Astrocyte (in vitro differentiated cells and primary cell): ENCODE data around the gene HKDC1. TPM values are rescaled to one million over a fixed set of nuclear protein-coding genes. Genes with fewer than 3 reads are reported as not detected.

ENCODE experiments used
- DNase-seq: peaks from one replicate; pipeline ENCODE4 v3.0.0-alpha.2; 2010; ENCODE audit warnings: low read depth
- FAIRE-seq: peaks from 2 replicates; lab custom pipeline; 2011; peaks lifted over from hg19 to GRCh38; lab: Jason Lieb, UNC
- H2AFZ ChIP-seq: 2 replicates; pipeline ENCODE4 v1.6.0; 2012; ENCODE audit warnings: low read depth, low read length, inconsistent platforms
- H3K27ac ChIP-seq: 2 replicates; pipeline ENCODE4 v1.5.1; 2011; ENCODE audit warnings: low read depth, low read length, inconsistent platforms
- H3K27me3 ChIP-seq: 2 replicates; pipeline ENCODE4 v1.6.0; 2011; ENCODE audit warnings: low read length, inconsistent platforms; ENCODE audit not compliant: insufficient read depth
- H3K36me3 ChIP-seq: 2 replicates; pipeline ENCODE4 v1.5.1; 2011; ENCODE audit warnings: low read length, inconsistent platforms; ENCODE audit not compliant: insufficient read depth
- H3K4me1 ChIP-seq: 2 replicates; pipeline ENCODE4 v1.5.1; 2011; ENCODE audit warnings: low read length, inconsistent platforms; ENCODE audit not compliant: insufficient read depth
- H3K4me2 ChIP-seq: 2 replicates; pipeline ENCODE4 v1.6.0; 2012; ENCODE audit warnings: low read length, inconsistent platforms
- H3K4me3 ChIP-seq: 2 replicates; pipeline ENCODE4 v1.5.1; 2011; ENCODE audit warnings: low read depth, mild to moderate bottlenecking, low read length, inconsistent platforms; ENCODE audit not compliant: insufficient read depth
- H3K79me2 ChIP-seq: 2 replicates; pipeline ENCODE4 v1.6.0; 2012; ENCODE audit warnings: mild to moderate bottlenecking, low read length, inconsistent platforms; ENCODE audit not compliant: insufficient read depth
- H3K9ac ChIP-seq: 2 replicates; pipeline ENCODE4 v1.6.0; 2012; ENCODE audit warnings: mild to moderate bottlenecking, low read length, inconsistent platforms
- H3K9me3 ChIP-seq: 2 replicates; pipeline ENCODE4 v1.5.1; 2012; ENCODE audit warnings: low read depth, mild to moderate bottlenecking, low read length, inconsistent platforms; ENCODE audit not compliant: insufficient read depth
- H4K20me1 ChIP-seq: 2 replicates; pipeline ENCODE4 v1.6.0; 2012; ENCODE audit warnings: low read length, inconsistent platforms; ENCODE audit not compliant: insufficient read depth
- H3K27ac Mint-ChIP-seq: one replicate; pipeline ENCODE4 v1.8.0; 2021; ENCODE audit warnings: mild to moderate bottlenecking, mixed read lengths; ENCODE audit not compliant: unreplicated experiment
- H3K27me3 Mint-ChIP-seq: one replicate; pipeline ENCODE4 v1.8.0; 2021; ENCODE audit warnings: low read depth, mixed read lengths; ENCODE audit not compliant: unreplicated experiment
- H3K36me3 Mint-ChIP-seq: one replicate; pipeline ENCODE4 v1.8.0; 2021; ENCODE audit warnings: low read depth, mixed read lengths; ENCODE audit not compliant: unreplicated experiment
- H3K4me1 Mint-ChIP-seq: one replicate; pipeline ENCODE4 v1.8.0; 2021; ENCODE audit warnings: low read depth, mixed read lengths; ENCODE audit not compliant: unreplicated experiment
- H3K4me3 Mint-ChIP-seq: one replicate; pipeline ENCODE4 v1.8.0; 2021; ENCODE audit warnings: mild to moderate bottlenecking, moderate library complexity, mixed read lengths; ENCODE audit not compliant: unreplicated experiment
- H3K9me3 Mint-ChIP-seq: one replicate; pipeline ENCODE4 v1.8.0; 2021; ENCODE audit warnings: mild to moderate bottlenecking, mixed read lengths; ENCODE audit not compliant: unreplicated experiment
- CTCF ChIP-seq: IDR thresholded peaks from 2 replicates; pipeline ENCODE4 v1.5.1; 2011; ENCODE audit warnings: low read depth, mild to moderate bottlenecking, inconsistent platforms, low read length, moderate library complexity; ENCODE audit not compliant: insufficient read depth
- EZH2 ChIP-seq: IDR thresholded peaks from 2 replicates; pipeline ENCODE4 v1.6.1; 2012; ENCODE audit warnings: mild to moderate bottlenecking, low read length, inconsistent platforms; ENCODE audit not compliant: insufficient read depth
- total RNA-seq: library from RNA; stranded (reverse); gene quantifications from 2 replicates; pipeline ENCODE4 v1.2.1, GENCODE V29; 2021

HKDC1 gene
- total RNA-seq, 1 donor from 2014 or later: 4.2 TPM

GRCh38 chr10:69268761-69269416 lies 48.8 kb downstream of the HKDC1 start:
- FAIRE-seq (no peak), DNase-seq (no peak)
- Mint-ChIP-seq H3K4me3 (no peak overlapping the region), H3K27me3 (peaks cover 24% of the 10 kb centered on the region), H3K27ac (no peak overlapping the region), H3K36me3 (peaks cover 2% of the 10 kb centered on the region), H3K9me3 (no peaks in the 10 kb centered on the region), H3K4me1 (peaks cover 9% of the 10 kb centered on the region)
- Histone ChIP-seq H3K27me3 (peaks cover 12% of the 10 kb centered on the region), H3K9ac (no peak overlapping the region), H3K79me2 (no peaks in the 10 kb centered on the region), H3K4me2 (no peak overlapping the region), H3K9me3 (no peaks in the 10 kb centered on the region), H4K20me1 (no peaks in the 10 kb centered on the region), H3K36me3 (no peaks in the 10 kb centered on the region), H2AFZ (no peak overlapping the region), H3K4me3 (no peak overlapping the region), H3K4me1 (no peaks in the 10 kb centered on the region), H3K27ac (no peak overlapping the region)
- TF ChIP-seq EZH2 (no peak), CTCF (no peak)

- no peaks in the 10 kb centered on the region for H3K9me3 Mint-ChIP-seq
- Histone ChIP-seq H3K27me3 (peaks cover 12% of the 10 kb centered on the region), H2AFZ (no peak overlapping the region), H3K27ac (no peak overlapping the region), H3K9ac (no peak overlapping the region), H3K4me2 (no peak overlapping the region), H3K36me3 (no peaks in the 10 kb centered on the region), H3K4me1 (no peaks in the 10 kb centered on the region), H3K4me3 (no peak overlapping the region), H3K79me2 (no peaks in the 10 kb centered on the region), H4K20me1 (no peaks in the 10 kb centered on the region), H3K9me3 (no peaks in the 10 kb centered on the region)
- TF ChIP-seq EZH2: no peak
- no peak for TF ChIP-seq CTCF
- peaks cover 24% of the 10 kb centered on the region for H3K27me3 Mint-ChIP-seq
- peaks cover 2% of the 10 kb centered on the region for H3K36me3 Mint-ChIP-seq
- no peak overlapping the region for H3K4me3 Mint-ChIP-seq
- DNase-seq (no peak), FAIRE-seq (no peak)
- peaks cover 12% of the 10 kb centered on the region for H3K4me1 Mint-ChIP-seq
- no peak overlapping the region for H3K27ac Mint-ChIP-seq
Measured at GRCh38 chr10:69269761-69270160, 49.6 kb downstream of the HKDC1 start.

- no peak overlapping the region for H3K4me2 ChIP-seq
- no peak overlapping the region for H3K4me3 ChIP-seq
- no peak overlapping the region for H3K27ac ChIP-seq
- no peaks in the 10 kb centered on the region for H3K36me3 ChIP-seq
- no peaks in the 10 kb centered on the region for H4K20me1 ChIP-seq
- no peaks in the 10 kb centered on the region for H3K9me3 ChIP-seq
- Mint-ChIP-seq H3K27me3 (peaks cover 14% of the 10 kb centered on the region), H3K36me3 (peaks cover 2% of the 10 kb centered on the region), H3K4me1 (peaks cover 12% of the 10 kb centered on the region), H3K4me3 (no peak overlapping the region), H3K9me3 (no peaks in the 10 kb centered on the region), H3K27ac (no peak overlapping the region)
- H2AFZ ChIP-seq: no peak overlapping the region
- H3K4me1 ChIP-seq: no peaks in the 10 kb centered on the region
- no peak for TF ChIP-seq CTCF
- TF ChIP-seq EZH2: no peak
- FAIRE-seq: no peak
- H3K79me2 ChIP-seq: no peaks in the 10 kb centered on the region
- H3K27me3 ChIP-seq: peaks cover 12% of the 10 kb centered on the region
- DNase-seq: no peak
- H3K9ac ChIP-seq: no peak overlapping the region
Measured at GRCh38 chr10:69270990-69271389, 50.9 kb downstream of the HKDC1 start.
